Stimulated activated CD8-positive, alpha-beta memory T cell treated with anti-CD3 and anti-CD28 coated beads, Interleukin-15, amount 100 ng/mL, for 24 hours (primary cell): Measurements from ENCODE around the gene FRMD5.

Experiments
- DNase-seq: peaks from one replicate; pipeline ENCODE4 v3.0.0-alpha.2; 2020; ENCODE audit warnings: low read depth

The FRMD5 gene

GRCh38 chr15:44093836-44094235, 101.2 kb downstream of the FRMD5 start:
- no peak for DNase-seq

- DNase-seq, result no peak
Measured at GRCh38 chr15:44092221-44092620, 102.8 kb downstream of the FRMD5 start.

DNA sequence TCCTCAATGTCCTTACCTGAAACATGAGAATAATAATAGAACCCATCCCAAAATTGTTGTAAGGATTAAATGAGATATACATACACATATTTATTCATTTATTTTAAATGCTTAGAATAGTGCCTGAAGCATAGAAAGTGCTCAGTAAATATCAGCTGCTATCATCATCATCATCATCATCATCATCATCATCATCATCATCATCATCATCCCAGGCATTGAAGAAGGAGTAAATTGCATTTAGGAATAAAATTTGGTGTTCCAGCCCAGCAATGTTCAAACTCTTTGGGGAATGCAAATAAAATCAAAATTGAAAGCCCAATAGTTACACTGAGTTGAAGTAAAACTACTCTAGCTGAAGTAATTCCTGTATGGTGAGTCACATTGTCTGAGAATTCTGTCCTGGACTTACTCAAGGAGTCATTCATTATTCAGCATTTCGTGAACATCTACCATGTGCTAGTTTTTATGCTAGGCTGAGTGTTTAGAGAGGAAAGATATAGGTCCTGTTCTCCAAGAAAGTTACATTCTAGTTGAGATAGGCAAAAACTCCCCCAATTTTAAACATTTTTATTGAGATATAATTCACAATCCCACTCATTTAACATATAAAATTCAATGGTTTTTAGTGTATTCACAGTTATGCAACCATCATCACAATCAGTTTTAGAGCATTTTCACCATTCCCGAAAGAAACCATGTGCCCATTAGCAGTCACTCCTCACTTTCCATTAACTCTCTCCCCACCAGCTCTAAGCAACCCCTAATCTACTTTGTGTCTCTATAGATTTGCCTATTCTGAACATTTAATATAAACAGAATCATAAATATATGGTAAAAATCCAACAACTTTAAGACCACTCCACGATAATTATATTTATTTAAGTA, 107.2 kb downstream of the FRMD5 start:
- DNase-seq, result no peak

DNA sequence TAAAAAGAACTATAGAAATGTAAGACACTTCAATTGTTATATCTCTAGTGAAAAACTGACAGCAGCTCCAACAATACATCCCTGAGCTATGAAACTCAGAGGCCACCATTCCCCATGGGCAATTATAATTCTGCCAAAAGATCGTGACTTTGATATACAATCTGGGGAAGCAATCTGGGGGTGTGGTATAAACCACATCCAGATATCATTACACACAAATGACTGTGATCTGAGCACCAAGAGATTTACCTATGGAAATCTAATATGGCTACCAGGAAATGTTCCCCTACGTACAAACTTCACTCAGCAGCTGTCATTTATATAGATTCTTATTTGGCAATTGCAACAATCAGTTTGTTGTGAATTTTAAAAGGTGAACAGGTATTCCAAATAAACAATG, 110.3 kb downstream of the FRMD5 start:
- no peak for DNase-seq

DNA sequence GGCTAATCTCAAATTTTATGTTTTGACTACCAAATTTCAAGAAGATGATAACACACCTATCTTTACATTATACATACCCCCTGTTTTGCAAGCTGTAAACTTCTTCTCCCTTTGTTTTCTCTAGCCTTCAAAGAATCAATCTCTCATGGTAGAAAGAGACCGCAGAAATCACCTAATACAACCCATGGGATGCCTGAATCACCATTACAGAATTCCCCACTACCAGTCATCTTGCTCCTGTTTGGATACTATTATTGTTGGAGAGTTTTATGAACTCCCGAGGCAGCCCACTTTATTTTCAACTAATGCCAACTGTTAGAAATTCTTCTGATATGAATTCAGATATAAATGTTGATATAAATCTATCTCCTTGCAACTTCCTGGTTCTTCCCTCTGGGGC, 110.9 kb downstream of the FRMD5 start:
- DNase-seq, result no peak

GRCh38 chr15:44082558-44083157, 112.4 kb downstream of the FRMD5 start:
- no peak for DNase-seq

- no peak for DNase-seq
Measured at GRCh38 chr15:44081026-44082013, 113.8 kb downstream of the FRMD5 start.

DNA sequence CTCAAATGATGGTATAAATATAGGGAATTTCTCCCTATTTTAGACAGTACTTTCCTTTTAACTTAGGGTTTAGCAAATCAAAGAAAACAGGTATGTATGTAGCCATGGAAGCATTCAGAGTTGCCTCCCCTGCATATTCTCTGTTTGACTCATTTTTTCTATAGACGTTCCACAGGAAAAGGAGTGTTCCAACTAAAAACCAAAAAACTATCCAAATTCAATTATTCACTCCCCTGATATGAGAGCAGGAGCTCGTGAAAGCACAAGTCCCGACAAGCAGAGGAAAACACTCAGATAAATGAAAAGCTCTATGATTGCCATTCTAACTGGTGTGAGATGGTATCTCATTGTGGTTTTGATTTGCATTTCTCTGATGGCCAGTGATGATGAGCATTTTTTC, 119.5 kb downstream of the FRMD5 start:
- DNase-seq, result no peak

DNA sequence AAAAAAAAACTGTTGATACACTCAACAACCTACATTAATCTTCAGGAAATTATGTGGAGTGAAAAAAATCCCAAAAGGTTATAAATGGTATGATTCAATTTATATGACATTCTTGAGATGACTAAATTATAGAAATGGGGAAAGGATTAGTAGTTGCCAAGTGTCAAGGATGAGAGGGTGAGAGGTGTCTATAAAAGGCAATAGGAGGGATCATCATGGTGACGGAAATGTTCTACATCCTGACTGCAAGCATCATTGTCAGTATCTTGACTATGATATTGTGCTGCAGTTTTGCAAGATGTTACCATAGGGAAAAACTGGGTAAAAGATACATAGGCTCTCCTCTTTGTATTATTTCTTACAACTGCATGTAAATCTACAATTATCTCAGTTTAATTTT, 125.6 kb downstream of the FRMD5 start:
- DNase-seq, result no peak

GRCh38 chr15:44068347-44068746, 126.7 kb downstream of the FRMD5 start:
- no peak for DNase-seq

GRCh38 chr15:44066211-44066827, 128.8 kb downstream of the FRMD5 start:
- peak; percentile 6 for DNase-seq

- no peak for DNase-seq
Measured at GRCh38 chr15:44064706-44065105, 130.4 kb downstream of the FRMD5 start.

- DNase-seq, result no peak
Measured at GRCh38 chr15:44058126-44058525, 136.9 kb downstream of the FRMD5 start.

DNA sequence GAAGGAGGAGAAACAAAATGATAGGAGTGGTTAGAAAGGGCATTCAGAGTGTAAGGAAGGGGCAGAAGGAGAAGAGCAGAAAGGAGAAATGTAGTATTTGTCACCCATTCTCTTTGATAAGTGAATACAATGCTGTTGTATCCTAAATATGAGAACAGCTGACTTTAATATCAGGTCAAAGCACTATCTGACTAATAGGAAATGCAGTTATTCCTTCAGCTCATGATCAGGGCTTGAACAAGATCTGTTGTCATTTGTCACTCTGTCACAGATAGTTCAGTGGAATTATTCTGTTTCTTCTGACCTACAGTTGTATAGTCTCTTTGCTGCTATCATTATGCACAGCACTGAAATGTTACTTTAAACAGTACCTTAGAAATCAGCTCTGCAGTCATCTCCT, 149.4 kb downstream of the FRMD5 start:
- DNase-seq, result no peak

DNA sequence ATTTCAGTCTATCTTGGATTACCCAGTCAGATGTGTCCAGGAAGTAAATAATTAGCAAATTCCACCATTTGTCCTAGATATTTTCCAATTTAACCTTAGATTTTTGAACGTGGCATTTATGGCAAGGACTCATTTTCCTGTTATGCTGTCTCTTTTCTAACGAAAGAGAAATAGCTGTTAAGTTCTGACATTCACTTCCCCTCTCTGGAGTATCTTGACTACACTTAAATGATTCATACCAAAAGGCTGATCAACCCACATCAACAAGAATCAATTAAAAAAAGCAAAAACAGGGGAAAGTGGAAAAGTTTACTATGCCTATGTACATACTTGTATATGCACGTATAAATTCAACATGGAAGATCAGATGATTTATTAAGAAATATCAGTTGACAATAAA, 149.9 kb downstream of the FRMD5 start:
- DNase-seq, result no peak

DNA sequence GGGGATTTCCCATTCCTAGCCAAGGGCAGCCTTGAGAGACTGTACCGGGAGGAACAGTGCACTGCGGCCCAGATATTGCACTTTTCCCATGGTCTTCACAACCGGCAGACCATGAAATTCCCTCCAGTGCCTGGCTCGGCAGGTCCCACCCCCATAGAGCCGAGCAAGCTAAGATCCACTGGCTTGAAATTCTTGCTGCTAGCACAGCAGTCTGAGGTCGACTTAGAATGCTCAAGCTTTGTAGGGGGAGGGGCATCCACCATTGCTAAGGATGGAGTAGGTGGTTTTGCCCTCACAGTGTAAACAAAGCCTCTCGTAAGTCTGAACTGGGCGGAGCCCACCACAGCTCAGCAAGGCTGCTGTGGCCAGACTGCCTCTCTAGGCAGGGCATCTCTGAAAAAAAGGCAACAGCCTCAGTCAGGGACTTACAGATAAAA, 156.3 kb downstream of the FRMD5 start:
- no peak for DNase-seq

DNA sequence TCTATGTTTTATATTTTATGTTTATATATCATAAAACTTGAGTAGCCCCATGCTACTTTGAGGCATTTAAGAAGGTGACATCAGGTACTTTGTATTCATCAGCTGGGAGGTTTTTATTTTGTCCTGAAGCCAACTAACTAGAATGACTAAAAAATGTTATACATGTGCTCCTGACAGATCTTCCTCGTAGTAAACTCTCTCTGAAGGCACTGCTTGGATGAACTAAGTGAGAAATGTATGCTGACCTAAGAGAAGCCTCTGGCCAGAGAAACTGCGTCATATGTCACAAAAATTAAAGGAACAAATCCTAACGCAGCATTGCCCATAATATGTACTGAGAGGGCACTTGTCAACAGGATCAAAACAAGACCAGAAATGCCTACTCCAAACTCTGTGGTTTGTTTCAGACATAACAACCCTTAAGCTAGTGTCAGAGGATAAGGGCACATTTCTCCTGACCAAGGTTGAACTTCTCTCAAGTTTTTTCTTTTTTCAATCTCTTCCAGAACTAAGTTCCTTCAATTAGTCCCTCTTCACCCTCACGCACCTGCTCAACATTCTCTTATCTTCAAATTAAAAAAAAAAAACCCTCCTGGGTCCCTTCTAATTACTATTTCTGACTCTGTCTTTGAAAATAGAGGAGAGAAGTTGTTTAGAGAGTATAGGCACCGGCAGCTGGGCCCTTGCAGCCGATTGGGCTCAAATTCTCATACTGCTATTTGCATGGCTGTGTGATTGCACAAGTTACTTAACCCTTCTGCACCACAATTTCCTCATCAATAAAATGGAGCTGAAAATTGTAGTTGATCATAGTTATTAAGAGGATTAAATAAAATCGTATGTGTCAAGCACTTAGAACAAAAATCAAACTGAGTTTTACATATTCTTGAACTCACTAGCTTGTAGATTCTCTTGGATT, 159.0 kb downstream of the FRMD5 start:
- no peak for DNase-seq

DNA sequence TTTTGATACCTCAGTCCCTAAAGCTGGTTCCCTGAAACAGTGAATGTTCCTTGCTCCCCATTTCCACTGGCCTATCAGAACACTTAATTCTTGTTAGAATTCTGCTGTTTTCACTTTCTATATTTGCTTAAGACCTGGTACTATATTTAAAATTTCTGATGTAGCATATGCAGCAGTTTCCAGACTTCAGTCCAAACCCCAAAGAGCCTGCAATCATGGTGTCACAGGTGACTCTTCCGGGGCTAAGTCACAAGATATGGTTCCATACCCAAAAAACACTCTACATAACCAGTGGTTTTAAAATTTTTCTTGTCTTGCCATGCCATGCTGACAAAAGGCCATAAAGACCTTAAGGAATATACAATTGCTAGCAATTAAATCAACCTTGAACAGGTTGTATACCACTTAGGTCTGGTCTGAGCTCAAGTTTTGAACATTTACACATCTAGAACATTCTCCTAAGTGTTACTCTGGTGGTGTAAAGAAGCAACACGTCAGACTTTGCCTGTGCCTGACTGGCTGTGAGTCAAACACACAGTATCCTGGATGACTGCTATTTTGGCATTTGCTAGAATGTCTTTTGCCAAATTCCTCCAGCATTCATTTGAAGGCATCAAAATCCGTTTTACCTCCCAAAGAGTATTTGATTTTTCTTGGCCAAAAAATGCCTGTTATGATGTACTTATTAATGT, 160.0 kb downstream of the FRMD5 start:
- no peak for DNase-seq

DNA sequence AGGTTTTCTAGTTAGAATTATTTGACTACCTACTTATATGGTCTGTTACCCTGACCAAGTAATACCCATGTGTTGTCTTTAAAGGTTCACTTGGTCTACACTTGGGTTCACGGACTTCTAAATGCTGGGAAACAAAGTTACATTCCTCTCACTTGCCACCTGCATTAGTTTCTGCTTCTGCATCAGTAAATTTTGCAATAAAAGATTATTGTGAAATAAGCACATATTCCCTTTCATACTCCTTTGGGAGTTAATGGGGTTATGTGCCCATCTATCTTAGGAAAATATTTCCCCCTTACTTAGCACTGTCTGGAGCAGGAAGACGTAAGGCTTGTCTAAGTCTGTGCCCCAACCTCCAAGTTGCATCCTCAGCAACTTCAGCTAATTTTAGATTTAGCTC, 160.7 kb downstream of the FRMD5 start:
- no peak for DNase-seq

DNA sequence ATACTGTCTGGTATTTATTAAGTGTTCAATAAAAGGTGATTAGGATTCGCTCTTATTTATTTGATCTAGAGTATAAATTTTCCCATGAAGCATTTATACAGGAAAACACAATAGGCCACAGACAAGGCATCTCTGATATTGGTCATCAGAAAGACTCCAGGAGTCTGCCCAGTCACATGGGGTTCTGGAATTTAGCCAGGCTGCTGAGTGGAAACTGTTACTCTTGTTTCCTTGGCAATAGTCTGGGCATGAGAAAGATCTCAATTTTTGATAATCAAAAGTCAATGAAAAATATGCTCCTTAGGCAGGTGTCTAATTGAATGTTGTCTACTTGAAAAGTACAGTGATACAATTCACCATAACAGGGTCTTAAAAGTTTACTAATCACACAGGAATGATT, 161.2 kb downstream of the FRMD5 start:
- DNase-seq, result no peak
